SK-N-SH treated with all-trans-retinoic acid at 6 μM for 48 hours (cell line): ENCODE results near the gene ATAD5.

Source experiments
- ATAC-seq: fragments of 200-7000 bp; cut with Tn5 transposase; 3 replicates; pipeline ENCODE4 v1.9.1; 2020; ENCODE audit warnings: mild to moderate bottlenecking, moderate library complexity
- ARNTL ChIP-seq: fragments of 450-650 bp; formaldehyde crosslinking; IDR thresholded peaks from 2 replicates; pipeline ENCODE4 v1.5.0; 2020; ENCODE audit warnings: low read depth, mild to moderate bottlenecking, moderate library complexity, borderline replicate concordance
- CSDC2 ChIP-seq: fragments of 250-450 bp; sonication (Bioruptor Pico); IDR thresholded peaks from 2 replicates; pipeline ENCODE4 v1.5.0; 2020; ENCODE audit warnings: mild to moderate bottlenecking, moderate library complexity
- ESRRG ChIP-seq: fragments of 250-450 bp; sonication (Bioruptor Pico); IDR thresholded peaks from 2 replicates; pipeline ENCODE4 v1.6.1; 2021; ENCODE audit warnings: mild to moderate bottlenecking
- GLIS3 ChIP-seq: fragments of 250-450 bp; sonication (Bioruptor Pico); IDR thresholded peaks from 2 replicates; pipeline ENCODE4 v1.5.0; 2020; ENCODE audit warnings: mild to moderate bottlenecking, moderate library complexity
- ISL1 ChIP-seq: fragments of 250-450 bp; sonication (Bioruptor Pico); IDR thresholded peaks from 2 replicates; pipeline ENCODE4 v2.1.2; 2022; ENCODE audit warnings: mild to moderate bottlenecking, moderate library complexity
- OSR1 ChIP-seq: fragments of 250-450 bp; sonication (Bioruptor Pico); IDR thresholded peaks from 2 replicates; pipeline ENCODE4 v1.8.0; 2022; ENCODE audit warnings: moderate library complexity, mild to moderate bottlenecking, inconsistent platforms
- PATZ1 ChIP-seq: fragments of 250-450 bp; sonication (Bioruptor Pico); IDR thresholded peaks from 2 replicates; pipeline ENCODE4 v1.8.0; 2020; ENCODE audit warnings: mild to moderate bottlenecking, moderate library complexity, borderline replicate concordance
- POU6F1 ChIP-seq: fragments of 250-450 bp; sonication (Bioruptor Pico); IDR thresholded peaks from 2 replicates; pipeline ENCODE4 v1.8.0; 2021; ENCODE audit warnings: low read depth, mild to moderate bottlenecking, moderate library complexity, borderline replicate concordance
- PPARA ChIP-seq: fragments of 250-450 bp; sonication (Bioruptor Pico); IDR thresholded peaks from 2 replicates; pipeline ENCODE4 v1.5.0; 2020; ENCODE audit warnings: mild to moderate bottlenecking, borderline replicate concordance
- RARB ChIP-seq: fragments of 250-450 bp; sonication (Bioruptor Pico); IDR thresholded peaks from 2 replicates; pipeline ENCODE4 v1.8.0; 2021; ENCODE audit warnings: mild to moderate bottlenecking, moderate library complexity
- TCF4 ChIP-seq: fragments of 250-450 bp; sonication (Bioruptor Pico); IDR thresholded peaks from 2 replicates; pipeline ENCODE4 v1.8.0; 2021; ENCODE audit warnings: mild to moderate bottlenecking, moderate library complexity, borderline replicate concordance
- TOX ChIP-seq: fragments of 250-450 bp; sonication (Bioruptor Pico); IDR thresholded peaks from 2 replicates; pipeline ENCODE4 v1.8.0; 2021; ENCODE audit warnings: mild to moderate bottlenecking, moderate library complexity, borderline replicate concordance
- ZC3H10 ChIP-seq: fragments of 250-450 bp; sonication (Bioruptor Pico); IDR thresholded peaks from 2 replicates; pipeline ENCODE4 v1.5.1; 2021; ENCODE audit warnings: mild to moderate bottlenecking, moderate library complexity
- ZFP3 ChIP-seq: fragments of 250-450 bp; sonication (Bioruptor Pico); IDR thresholded peaks from 2 replicates; pipeline ENCODE4 v1.5.0; 2020; ENCODE audit warnings: mild to moderate bottlenecking, moderate library complexity
- ZFP30 ChIP-seq: fragments of 450-650 bp; formaldehyde crosslinking; IDR thresholded peaks from 2 replicates; pipeline ENCODE4 v1.5.0; 2022; ENCODE audit warnings: mild to moderate bottlenecking, moderate library complexity
- ZNF565 ChIP-seq: fragments of 450-650 bp; formaldehyde crosslinking; conservative IDR thresholded peaks from 2 replicates; pipeline ENCODE4 v1.5.0; 2020; ENCODE audit warnings: low read depth, mild to moderate bottlenecking, moderate library complexity
- ZNF70 ChIP-seq: fragments of 450-650 bp; formaldehyde crosslinking; IDR thresholded peaks from 2 replicates; pipeline ENCODE4 v1.5.0; 2020; ENCODE audit warnings: mild to moderate bottlenecking, moderate library complexity
- ZNF8 ChIP-seq: fragments of 450-650 bp; formaldehyde crosslinking; IDR thresholded peaks from 2 replicates; pipeline ENCODE4 v1.5.0; 2020; ENCODE audit warnings: mild to moderate bottlenecking, moderate library complexity
- TF ChIP-seq, protein P1 (sequence below): fragments of 250-450 bp; sonication (Bioruptor Pico); IDR thresholded peaks from 2 replicates; pipeline ENCODE4 v1.5.0; 2020; ENCODE audit warnings: mild to moderate bottlenecking, moderate library complexity
- TF ChIP-seq, protein P2 (sequence below): fragments of 250-450 bp; sonication (Bioruptor Pico); IDR thresholded peaks from 2 replicates; pipeline ENCODE4 v1.5.1; 2020; ENCODE audit warnings: low read depth, mild to moderate bottlenecking, moderate library complexity
- TF ChIP-seq, protein P3 (sequence below): fragments of 250-450 bp; sonication (Bioruptor Pico); IDR thresholded peaks from 2 replicates; pipeline ENCODE4 v1.5.1; 2021; ENCODE audit warnings: mild to moderate bottlenecking, moderate library complexity

ATAD5 gene

DNA sequence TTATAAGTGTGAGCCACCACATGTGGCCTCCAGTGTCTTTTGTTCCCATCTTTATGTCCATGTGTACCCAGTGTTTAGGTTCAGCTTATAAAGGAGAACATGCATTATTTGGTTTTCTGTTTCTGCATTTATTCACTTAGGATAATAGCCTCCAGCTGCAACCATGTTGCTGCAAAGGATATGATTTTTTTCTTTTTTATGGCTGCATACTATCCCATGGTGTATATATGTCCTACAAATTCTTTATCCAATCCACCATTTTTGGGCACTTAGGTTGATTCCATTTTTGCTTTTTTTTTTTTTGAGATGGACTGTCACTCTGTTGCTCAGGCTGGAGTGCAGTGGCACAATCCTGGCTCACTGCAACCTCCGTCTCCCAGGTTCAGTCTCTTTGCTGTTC, 32.9 kb downstream of the ATAD5 start:
- no peak for ATAC-seq
- no peak for TF ChIP-seq PATZ1
- TF ChIP-seq ZFP30 (CRISPR knock-in tag), result no peak
- TF ChIP-seq ZNF70 (CRISPR knock-in tag), result no peak
- no peak for TF ChIP-seq ZC3H10 (CRISPR knock-in tag)
- TF ChIP-seq ZNF565 (CRISPR knock-in tag), result no peak
- TF ChIP-seq ESRRG (CRISPR knock-in tag), result no peak

DNA sequence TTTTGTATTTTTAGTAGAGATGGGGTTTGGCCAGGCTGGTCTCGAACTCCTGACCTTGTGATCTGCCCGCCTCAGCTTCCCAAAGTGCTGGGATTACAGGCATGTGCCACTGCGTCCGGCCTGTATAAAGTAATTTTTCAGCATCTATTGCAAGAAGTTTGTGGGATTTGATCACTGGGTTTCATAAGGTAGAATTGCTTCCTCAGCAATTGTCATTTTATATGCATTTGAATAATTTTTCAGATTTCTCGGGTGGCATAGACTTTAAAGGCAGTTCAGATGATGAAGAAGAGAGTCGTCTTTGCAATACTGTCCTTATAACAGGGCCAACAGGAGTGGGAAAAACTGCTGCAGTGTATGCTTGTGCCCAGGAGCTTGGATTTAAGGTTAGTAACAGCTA, 37.2 kb downstream of the ATAD5 start:
- TF ChIP-seq ZC3H10 (CRISPR knock-in tag), result no peak
- no peak for ATAC-seq

DNA sequence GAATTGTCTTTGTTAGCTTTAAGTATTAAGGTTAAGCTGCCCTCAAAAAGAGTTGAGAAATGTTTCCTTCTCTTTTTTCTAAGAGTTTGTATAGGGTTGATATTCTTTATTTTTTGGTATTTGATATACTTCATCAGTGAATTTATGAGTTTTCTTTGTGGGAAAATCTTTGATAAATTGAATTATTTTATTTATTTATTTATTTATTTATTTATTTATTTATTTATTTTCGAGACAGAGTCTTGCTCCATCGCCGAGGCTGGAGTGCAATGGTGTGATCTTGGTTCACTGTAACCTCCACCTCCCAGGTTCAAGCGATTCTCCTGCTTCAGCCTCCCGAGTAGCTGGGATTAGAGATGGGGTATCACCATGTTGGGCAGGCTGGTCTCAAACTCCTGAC, 54.4 kb downstream of the ATAD5 start:
- TF ChIP-seq, protein P1, sequence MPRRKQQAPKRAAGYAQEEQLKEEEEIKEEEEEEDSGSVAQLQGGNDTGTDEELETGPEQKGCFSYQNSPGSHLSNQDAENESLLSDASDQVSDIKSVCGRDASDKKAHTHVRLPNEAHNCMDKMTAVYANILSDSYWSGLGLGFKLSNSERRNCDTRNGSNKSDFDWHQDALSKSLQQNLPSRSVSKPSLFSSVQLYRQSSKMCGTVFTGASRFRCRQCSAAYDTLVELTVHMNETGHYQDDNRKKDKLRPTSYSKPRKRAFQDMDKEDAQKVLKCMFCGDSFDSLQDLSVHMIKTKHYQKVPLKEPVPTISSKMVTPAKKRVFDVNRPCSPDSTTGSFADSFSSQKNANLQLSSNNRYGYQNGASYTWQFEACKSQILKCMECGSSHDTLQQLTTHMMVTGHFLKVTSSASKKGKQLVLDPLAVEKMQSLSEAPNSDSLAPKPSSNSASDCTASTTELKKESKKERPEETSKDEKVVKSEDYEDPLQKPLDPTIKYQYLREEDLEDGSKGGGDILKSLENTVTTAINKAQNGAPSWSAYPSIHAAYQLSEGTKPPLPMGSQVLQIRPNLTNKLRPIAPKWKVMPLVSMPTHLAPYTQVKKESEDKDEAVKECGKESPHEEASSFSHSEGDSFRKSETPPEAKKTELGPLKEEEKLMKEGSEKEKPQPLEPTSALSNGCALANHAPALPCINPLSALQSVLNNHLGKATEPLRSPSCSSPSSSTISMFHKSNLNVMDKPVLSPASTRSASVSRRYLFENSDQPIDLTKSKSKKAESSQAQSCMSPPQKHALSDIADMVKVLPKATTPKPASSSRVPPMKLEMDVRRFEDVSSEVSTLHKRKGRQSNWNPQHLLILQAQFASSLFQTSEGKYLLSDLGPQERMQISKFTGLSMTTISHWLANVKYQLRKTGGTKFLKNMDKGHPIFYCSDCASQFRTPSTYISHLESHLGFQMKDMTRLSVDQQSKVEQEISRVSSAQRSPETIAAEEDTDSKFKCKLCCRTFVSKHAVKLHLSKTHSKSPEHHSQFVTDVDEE (CRISPR knock-in tag), result no peak
- TF ChIP-seq ZFP3 (CRISPR knock-in tag) (no peak), ZNF565 (CRISPR knock-in tag) (no peak), CSDC2 (CRISPR knock-in tag) (no peak), ZNF8 (no peak), ZC3H10 (CRISPR knock-in tag) (no peak), PPARA (no peak), TCF4 (CRISPR knock-in tag) (no peak), GLIS3 (CRISPR knock-in tag) (no peak), ESRRG (CRISPR knock-in tag) (no peak), OSR1 (CRISPR knock-in tag) (no peak), TOX (CRISPR knock-in tag) (no peak), ARNTL (CRISPR knock-in tag) (no peak), ZFP30 (CRISPR knock-in tag) (no peak), ISL1 (CRISPR knock-in tag) (no peak)
- TF ChIP-seq, protein P2, sequence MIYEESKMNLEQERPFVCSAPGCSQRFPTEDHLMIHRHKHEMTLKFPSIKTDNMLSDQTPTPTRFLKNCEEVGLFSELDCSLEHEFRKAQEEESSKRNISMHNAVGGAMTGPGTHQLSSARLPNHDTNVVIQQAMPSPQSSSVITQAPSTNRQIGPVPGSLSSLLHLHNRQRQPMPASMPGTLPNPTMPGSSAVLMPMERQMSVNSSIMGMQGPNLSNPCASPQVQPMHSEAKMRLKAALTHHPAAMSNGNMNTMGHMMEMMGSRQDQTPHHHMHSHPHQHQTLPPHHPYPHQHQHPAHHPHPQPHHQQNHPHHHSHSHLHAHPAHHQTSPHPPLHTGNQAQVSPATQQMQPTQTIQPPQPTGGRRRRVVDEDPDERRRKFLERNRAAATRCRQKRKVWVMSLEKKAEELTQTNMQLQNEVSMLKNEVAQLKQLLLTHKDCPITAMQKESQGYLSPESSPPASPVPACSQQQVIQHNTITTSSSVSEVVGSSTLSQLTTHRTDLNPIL (CRISPR knock-in tag), result no peak
- TF ChIP-seq, protein P3, sequence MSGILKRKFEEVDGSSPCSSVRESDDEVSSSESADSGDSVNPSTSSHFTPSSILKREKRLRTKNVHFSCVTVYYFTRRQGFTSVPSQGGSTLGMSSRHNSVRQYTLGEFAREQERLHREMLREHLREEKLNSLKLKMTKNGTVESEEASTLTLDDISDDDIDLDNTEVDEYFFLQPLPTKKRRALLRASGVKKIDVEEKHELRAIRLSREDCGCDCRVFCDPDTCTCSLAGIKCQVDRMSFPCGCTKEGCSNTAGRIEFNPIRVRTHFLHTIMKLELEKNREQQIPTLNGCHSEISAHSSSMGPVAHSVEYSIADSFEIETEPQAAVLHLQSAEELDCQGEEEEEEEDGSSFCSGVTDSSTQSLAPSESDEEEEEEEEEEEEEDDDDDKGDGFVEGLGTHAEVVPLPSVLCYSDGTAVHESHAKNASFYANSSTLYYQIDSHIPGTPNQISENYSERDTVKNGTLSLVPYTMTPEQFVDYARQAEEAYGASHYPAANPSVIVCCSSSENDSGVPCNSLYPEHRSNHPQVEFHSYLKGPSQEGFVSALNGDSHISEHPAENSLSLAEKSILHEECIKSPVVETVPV (CRISPR knock-in tag), result no peak
- TF ChIP-seq, all 23 proteins: peak for 0
- ATAC-seq, result no peak

GRCh38 chr17:30894236-30894635, 62.5 kb downstream of the ATAD5 start:
- TF ChIP-seq PPARA, result no peak
- ATAC-seq, result no peak

- no peak for ATAC-seq
- TF ChIP-seq ZNF8 (no peak), TOX (CRISPR knock-in tag) (no peak), OSR1 (CRISPR knock-in tag) (no peak), ZFP30 (CRISPR knock-in tag) (no peak), RARB (no peak), POU6F1 (CRISPR knock-in tag) (no peak), ISL1 (CRISPR knock-in tag) (no peak), ESRRG (CRISPR knock-in tag) (no peak), GLIS3 (CRISPR knock-in tag) (no peak)
- TF ChIP-seq, protein P2 (CRISPR knock-in tag), result no peak
- TF ChIP-seq, protein P3 (CRISPR knock-in tag), result no peak
Observed at GRCh38 chr17:30897311-30897710, 65.5 kb downstream of the ATAD5 start.
